Measurements from ENCODE around the gene LUC7L3.
"Not testable (repeated sequence)": the region's sequence is repeated elsewhere in the genome, so short reads cannot be mapped to it uniquely, and the experiment has no call there.

Gene LUC7L3, protein sequence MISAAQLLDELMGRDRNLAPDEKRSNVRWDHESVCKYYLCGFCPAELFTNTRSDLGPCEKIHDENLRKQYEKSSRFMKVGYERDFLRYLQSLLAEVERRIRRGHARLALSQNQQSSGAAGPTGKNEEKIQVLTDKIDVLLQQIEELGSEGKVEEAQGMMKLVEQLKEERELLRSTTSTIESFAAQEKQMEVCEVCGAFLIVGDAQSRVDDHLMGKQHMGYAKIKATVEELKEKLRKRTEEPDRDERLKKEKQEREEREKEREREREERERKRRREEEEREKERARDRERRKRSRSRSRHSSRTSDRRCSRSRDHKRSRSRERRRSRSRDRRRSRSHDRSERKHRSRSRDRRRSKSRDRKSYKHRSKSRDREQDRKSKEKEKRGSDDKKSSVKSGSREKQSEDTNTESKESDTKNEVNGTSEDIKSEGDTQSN

DNA sequence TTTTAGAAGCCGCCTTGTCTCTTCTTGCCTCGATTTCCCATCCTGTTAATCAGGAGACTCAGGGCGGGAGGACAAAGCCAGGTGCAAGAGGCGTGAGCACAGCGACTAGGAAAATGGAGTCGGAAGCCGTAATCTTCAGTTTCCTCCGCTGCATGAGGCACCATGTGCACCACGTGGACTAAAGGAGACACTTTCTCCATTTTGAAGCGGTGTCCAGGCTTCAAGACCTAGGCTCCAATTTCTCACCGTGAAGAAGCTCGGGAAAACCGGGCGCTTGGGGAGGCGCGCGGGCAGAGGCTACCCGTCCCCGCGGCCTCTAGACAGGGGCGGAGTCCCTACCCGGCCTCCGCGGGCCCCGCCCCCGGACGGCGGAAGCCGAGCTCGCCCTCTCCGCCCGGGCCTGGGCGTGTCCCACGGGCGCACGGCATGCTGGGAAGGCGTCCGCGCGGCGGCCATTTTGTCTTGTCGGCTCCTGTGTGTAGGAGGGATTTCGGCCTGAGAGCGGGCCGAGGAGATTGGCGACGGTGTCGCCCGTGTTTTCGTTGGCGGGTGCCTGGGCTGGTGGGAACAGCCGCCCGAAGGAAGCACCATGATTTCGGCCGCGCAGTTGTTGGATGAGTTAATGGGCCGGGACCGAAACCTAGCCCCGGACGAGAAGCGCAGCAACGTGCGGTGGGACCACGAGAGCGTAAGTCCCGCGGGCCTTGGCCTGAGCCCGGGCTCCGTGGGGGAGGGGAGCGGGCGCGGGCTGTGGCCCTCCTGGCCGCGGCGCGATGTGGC, at the start of gene LUC7L3:
Gene LUC7L3 (plus strand): TSS at position 460 of the 780 bp plus-strand sequence. CDS start 130 bp downstream, at position 590.
- peak; percentile 88 for DNase-seq

DNA sequence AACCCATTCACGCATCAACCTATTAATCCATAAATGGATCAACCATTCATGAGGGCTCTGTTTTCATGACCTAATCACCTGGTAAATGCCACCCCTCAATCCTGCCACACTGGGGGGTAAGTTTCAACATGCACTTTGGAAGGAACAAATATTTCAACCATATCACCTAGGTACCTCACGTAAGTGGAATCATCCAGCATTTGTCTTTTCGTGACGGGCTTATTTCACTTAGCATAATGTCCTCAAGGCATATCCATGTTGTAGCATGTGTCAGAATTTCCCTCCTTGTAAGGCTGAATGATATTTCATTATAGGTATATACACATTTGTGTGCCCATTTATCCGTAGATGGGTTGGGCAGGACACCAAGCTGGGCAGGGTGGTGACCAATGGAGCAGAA, 47.3 kb upstream of the LUC7L3 start:
- no peak for DNase-seq

DNA sequence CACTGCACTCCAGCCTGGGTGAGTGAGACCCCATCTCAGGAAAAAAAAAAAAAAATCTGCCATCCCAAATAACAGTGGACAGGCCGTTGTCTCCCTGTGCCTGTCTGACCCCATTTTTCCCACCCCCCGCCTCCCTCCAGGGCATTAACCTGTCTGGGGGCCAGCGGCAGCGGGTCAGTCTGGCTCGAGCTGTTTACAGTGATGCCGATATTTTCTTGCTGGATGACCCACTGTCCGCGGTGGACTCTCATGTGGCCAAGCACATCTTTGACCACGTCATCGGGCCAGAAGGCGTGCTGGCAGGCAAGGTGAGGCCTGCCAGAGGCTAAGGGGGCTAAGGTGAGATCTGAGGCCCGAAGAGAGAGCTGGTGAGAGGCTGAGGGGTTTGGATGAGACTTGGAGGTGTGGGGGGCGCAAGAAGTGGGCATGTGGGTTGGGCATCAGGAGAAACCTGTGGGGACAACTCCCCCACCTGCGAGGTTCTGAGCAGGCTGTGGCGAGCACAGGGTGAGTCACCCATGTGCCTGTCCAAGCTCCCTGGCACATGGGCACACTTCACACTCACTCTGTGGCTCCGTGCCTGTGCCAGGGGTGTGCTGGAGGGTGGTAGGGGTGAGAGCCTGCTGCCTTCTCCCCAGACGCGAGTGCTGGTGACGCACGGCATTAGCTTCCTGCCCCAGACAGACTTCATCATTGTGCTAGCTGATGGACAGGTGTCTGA, 46.4 kb upstream of the LUC7L3 start:
- DNase-seq = no peak

DNA sequence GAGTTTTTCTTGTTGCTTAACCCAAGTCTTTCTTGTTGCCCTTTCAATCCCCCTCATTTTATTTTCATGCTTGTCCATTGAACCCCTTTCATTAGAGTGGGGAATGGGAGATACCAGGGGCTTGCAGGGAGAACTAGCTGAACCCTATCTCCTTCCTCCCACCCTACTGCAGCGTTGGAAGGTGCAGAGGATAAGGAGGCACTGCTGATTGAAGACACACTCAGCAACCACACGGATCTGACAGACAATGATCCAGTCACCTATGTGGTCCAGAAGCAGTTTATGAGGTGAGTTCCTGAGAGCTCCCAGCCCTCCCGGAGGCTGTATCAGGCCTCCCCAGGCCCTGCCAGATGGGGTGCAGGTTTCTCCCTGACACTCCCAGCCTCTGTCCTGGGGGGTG, 44.2 kb upstream of the LUC7L3 start:
- no peak for DNase-seq

DNA sequence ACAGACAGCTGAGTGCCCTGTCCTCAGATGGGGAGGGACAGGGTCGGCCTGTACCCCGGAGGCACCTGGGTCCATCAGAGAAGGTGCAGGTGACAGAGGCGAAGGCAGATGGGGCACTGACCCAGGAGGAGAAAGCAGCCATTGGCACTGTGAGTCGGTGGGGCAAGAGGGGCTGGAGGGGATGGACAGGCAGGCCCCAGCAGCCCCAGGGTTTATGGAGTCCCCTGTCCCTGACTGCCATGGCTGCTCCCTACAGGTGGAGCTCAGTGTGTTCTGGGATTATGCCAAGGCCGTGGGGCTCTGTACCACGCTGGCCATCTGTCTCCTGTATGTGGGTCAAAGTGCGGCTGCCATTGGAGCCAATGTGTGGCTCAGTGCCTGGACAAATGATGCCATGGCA, 43.8 kb upstream of the LUC7L3 start:
- DNase-seq = no peak

DNA sequence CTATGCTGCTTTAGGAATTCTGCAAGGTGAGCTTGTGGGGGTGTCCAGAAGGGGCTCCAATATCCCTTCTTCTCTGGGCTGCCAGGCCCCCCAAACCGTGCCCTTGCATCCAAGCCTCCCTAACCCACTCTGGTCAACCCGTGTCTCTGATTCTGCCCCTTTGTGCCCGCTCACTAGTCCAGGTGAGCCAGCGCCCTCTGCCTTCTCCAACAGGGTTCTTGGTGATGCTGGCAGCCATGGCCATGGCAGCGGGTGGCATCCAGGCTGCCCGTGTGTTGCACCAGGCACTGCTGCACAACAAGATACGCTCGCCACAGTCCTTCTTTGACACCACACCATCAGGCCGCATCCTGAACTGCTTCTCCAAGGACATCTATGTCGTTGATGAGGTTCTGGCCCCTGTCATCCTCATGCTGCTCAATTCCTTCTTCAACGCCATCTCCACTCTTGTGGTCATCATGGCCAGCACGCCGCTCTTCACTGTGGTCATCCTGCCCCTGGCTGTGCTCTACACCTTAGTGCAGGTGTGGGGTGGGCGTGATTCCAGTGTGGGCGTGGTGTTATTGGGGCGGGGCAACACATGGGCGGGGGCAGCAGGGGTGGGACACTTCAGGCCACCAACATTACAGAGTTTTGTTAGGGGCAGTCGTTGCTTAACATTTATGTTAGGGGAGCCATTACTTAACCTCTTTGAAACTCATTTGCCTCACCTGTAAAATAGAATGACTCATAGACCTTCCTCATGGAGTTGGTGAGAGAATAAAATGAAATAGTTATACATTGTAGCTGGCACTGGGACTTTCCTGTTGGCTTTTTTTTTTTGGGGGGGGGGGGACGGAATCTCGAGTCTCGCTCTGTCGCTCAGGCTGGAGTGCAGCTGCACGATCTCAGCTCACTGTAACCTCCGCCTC, 43.1 kb upstream of the LUC7L3 start:
- DNase-seq = no peak

DNA sequence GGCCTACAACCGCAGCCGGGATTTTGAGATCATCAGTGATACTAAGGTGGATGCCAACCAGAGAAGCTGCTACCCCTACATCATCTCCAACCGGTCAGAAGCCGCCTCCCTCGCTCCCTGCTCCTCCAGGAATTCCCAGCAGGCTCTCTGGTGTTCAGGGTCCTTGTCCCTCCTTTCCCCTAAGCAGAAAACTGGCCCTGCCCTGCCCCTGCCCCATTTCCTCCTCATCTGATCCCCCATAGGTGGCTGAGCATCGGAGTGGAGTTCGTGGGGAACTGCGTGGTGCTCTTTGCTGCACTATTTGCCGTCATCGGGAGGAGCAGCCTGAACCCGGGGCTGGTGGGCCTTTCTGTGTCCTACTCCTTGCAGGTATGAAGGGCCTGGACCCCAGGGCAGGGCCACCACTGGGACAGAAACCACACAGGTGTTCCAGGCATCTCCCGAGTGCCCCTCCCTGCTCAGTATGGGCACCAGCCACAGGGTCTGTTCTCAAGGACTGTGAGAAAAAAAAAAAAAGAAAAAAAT, 41.5 kb upstream of the LUC7L3 start:
- DNase-seq = no peak

DNA sequence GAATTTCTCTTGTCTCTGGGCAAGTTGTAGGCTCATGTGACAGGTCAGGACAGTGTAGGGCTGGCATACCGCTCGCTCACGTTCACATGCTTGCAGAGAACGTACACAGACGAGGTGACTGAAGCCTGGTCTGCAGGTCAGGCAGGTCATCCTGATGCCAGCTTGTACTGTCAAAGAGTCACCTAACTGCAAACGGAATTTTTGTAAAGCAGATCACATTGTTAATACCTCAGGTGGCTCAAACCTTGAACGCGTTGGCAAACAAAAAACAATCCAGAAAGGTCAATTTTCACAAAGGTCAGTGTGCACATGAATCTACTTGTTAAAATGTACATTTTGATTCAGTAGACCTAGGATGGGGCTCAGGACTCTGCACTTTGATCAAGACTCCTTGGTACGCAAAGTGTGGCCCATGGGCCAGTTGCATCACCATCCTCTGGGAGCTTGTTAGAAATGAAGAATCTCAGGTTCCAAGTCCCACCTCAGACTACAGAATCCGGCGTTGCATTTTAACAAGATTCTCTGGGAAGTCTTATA, 40.3 kb upstream of the LUC7L3 start:
- no peak for DNase-seq

DNA sequence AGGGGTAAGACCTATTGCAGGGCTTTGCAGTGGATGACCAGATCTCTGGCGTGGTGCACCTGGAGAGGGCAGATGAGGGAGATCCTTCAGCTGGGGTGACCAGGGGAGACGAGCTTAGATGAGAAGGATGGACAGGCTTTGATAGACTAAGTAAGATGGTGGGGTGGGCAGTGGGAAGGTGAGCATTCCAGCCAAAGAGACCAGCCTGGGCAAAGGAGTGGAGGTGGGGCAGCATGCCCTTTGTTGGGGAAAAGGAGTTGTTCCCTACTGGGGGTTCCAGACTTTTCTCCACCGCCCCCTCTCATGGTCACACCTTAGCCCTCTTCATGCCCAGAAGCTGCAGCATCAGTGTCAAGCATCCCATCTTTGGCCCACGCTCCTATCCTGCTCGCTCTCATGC, 39.3 kb upstream of the LUC7L3 start:
- no peak for DNase-seq

DNA sequence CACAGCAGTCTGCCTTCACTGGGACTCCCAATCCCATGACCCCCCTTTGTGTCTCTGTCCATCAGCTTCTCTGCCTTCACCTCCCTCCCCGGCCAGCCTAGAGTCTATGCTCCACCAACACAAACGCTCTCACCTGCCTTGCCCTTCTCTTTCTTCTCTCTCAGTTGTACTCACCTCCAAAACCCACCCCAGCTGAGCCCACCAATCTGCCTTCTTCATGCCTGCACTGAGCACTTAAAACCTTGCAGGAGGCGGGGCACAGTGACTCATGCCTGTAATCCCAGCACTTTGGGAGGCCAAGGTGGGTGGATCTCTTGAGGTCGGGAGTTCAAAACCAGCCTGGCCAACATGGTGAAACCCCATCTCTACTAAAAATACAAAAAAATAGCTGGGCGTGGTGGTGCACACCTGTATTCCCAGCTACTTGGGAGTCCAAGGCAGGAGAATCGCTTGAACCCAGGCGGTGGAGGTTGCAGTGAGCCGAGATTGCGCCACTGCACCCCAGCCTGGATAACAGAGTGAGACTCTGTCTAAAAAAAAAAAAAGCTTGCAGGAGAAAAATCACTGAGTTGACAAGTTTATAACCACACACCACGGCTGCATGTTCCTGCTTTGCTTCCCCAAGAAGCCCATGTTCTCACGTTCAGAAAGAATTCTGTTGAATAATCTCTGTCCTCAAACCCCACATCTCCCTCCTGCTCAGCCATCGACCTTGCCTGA, 38.7 kb upstream of the LUC7L3 start:
- not testable (repeated sequence) for DNase-seq

DNA sequence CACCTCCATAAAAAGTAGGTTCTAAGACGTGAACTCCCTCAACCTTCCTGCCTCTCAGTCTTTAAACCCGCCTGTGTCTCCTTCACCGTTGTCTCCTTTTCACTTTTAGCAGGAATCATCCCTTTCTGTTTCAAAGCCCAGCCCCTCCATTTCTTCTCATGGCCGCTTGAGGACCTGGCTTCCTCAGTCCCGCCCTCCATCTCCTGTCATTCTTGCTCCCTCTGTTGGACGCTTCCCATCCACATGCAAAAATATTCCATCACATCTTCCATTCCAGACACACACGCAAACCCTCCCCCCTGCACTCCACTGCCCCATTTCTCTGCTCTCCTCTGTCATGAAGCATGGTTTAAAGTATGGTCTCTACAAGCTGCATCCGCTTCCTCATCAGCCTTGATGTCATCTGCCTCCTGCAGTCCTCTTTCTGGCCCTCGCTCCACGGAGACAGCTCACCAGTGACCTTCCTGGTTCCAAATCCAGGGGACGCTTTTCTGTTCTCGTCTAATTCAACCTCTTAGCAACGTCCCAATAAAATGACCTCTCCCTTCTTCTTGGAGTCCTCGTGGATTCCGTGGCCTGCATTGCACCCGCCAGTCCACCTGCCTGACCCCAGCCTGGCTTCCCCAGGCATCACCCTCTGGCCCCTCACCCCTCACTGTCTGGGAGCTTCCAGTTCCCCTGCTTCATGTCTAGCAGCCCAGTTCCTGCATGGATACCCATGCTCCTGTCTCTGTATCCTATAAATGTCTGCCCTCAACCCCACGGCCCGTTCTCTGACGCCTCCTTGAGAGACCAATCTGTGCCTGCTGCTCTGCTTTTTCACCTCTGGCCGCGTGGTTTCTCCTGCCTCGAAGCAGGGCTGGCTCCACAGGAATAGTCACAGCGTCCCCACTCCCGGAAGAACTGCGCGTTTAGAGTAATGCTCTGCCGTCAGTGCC, 37.9 kb upstream of the LUC7L3 start:
- peak; percentile 23 for DNase-seq

DNA sequence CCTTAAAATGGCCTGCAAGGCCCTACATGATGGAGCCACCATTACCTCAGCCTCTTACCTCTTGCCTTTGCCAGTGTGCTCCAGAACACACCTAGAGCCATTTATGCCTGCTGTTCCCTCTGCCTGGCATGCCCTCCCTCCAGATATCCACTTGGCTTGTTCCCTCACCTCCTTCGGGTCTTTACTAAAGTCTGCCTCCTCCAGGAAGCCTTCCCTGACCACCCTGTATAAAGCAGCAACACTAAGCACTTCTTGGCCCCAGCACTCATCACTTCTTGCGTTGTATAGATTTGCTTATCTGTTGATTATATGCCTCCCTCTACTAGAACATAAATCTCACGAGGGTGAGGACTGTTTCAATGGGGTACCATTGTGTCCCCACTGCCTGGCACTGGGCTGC, 37.0 kb upstream of the LUC7L3 start:
- DNase-seq = no peak

DNA sequence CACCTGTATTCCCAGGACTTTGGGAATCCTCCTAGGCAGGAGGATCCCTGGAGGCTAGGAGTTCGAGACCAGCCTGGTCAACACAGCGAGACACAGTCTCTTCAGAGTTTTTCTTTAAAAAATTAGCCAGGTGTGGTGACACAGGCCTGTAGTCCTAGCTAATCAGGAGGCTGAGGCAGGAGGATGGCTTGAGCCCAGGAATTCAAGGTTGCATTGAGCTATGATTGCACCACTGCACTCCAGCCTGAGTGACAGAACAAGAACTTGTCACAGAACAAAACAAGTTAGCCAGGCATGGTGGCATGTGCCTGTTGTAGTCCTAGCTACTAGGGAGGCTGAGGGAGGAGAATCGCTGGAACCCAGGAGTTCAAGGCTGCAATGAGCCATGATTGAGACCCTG, 36.5 kb upstream of the LUC7L3 start:
- no peak for DNase-seq

DNA sequence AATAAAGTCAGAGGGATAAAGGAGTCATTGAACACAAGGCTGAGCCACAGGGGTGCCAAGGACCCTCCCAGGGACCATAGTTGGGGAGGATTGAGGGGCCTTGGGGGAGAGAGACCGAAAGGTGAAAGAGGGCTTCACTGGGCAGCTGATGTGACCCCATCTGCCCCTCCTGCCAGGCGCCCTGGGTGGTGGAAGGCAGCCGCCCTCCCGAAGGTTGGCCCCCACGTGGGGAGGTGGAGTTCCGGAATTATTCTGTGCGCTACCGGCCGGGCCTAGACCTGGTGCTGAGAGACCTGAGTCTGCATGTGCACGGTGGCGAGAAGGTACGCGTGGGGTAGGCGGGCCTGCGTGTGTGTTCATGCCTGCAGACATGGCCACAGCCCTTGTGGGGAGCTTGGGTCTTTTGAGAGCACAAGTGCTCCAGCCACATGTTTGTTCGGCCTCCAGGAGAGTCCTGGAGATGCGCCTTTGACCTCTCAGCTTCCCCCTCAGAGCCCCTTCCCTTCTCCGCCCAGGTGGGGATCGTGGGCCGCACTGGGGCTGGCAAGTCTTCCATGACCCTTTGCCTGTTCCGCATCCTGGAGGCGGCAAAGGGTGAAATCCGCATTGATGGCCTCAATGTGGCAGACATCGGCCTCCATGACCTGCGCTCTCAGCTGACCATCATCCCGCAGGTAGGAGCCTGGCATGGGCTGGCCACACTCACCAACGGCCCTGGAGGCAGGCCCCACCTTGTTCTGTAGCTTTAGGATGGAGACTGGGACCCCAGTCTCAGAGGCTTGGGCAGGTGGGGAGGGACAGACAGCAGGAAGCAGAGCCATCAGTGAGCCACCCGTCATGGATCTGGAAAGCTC, 35.7 kb upstream of the LUC7L3 start:
- DNase-seq = no peak

DNA sequence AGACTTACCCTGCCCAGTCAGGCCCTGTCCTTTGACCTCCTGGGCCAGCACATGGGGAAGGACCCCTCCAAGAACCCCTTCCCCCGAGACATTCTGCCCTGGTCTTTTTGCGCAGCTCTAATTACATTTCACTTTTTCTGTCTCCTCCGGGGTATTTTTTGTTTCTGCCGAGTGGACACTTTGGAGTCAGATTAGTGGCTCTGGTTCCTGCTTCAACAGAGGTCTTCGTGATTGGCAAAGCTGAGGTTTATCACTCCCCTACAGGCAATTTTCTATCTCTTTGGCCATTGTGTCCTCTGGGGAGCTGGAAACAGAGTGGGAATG, 35.2 kb upstream of the LUC7L3 start:
- DNase-seq = no peak

DNA sequence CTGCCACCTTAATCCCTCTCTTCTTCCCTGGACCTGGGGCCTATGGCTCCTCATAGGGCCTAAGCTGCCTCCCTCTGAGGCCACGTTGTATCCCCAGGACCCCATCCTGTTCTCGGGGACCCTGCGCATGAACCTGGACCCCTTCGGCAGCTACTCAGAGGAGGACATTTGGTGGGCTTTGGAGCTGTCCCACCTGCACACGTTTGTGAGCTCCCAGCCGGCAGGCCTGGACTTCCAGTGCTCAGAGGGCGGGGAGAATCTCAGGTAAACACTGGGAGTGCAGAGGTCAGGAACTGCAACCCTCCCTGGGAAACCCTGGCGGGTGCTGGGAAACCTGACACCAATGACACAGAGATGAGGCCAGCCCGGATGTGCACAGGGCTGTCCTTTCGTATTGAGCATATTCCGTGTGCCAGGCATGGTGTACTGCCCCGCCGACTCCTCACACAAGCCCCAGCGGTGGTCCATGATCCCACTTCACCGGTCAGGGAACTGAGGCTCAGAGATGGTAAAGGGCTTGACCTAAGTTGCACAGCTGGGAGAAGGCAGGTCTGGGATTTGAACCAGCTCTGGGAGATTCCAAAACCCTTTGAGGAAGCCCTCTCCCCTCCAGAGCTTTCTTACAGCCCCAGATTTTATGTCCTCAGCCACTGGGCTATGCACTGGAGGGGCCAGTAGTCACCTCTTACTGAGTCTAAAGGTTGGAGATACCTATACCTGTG, 34.6 kb upstream of the LUC7L3 start:
- no peak for DNase-seq

DNA sequence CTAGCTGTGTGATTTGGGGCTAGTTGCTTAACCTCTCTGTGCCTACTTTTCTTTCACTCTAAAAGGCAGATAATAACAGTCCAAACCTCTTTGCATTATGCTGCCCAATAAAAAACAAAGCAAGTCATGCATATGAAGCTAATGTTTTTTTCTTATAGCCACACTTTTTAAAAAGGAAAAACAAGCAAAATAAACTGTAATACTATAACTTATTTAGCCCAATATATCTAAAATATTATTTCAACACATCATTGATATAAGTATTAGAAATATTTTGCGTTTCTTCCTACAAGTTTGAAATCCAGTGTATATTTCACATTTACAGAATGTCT, 34.1 kb upstream of the LUC7L3 start:
- no peak for DNase-seq

DNA sequence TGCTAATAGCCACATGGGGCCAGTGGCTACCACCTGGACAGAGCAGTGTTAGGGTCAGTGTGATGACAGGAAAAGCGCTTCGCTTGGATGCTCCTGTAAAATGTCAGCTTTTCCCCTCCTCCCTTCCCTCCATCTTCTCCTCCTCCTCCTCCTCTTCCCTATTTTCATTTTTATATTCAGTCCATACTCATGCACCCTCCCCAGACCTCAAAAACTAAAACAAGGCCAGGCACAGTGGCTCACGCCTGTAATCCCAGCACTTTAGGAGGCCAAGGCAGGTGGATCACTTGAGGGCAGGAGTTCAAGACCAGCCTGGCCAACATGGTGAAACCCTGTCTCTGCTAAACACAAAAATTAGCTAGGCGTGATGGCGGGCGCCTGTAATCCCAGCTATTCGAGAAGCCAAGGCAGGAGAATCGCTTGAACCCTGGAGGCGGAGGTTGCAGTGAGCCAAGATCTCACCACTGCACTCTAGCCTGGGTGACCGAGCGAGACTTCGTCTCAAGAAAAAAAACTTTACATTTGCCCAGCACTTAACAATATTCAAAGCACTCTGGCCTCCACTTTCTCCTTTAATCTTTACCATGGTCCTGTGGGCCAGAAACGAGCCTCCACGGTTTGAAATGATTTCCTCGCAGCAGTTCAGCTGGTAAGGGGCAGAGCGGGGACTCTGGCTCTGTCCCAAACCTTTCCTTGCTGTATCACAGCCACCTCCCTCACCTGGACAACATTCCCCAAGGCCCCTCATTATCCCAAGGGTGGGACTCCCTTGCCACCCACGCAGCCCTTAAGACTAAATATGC, 33.5 kb upstream of the LUC7L3 start:
- no peak for DNase-seq
